Large intestine (tissue), 3 donors: ENCODE data around the gene TMEM198. TPM values are rescaled to one million over a fixed set of nuclear protein-coding genes. Genes with fewer than 3 reads are reported as not detected.

Source experiments
- DNase-seq, 2 donors: peaks; one replicate each; pipeline versions ENCODE4 v3.0.0 to v3.0.0-alpha.2; 2013
- H3K27ac ChIP-seq: one replicate; pipeline ENCODE4 v1.5.1; 2013; ENCODE audit warnings: low read length
- H3K27me3 ChIP-seq: 2 replicates; pipeline ENCODE4 v1.6.1; 2013; ENCODE audit warnings: low read length; ENCODE audit not compliant: control insufficient read depth, insufficient read depth
- H3K36me3 ChIP-seq: 2 replicates; pipeline ENCODE4 v1.6.1; 2013; ENCODE audit warnings: low read length; ENCODE audit not compliant: control insufficient read depth, insufficient read depth
- H3K4me1 ChIP-seq: one replicate; pipeline ENCODE4 v1.6.1; 2013; ENCODE audit warnings: low read length; ENCODE audit not compliant: control insufficient read depth, insufficient read depth
- H3K4me3 ChIP-seq: one replicate; pipeline ENCODE4 v1.5.1; 2013; ENCODE audit warnings: low read length
- H3K9me3 ChIP-seq: one replicate; pipeline ENCODE4 v1.6.1; 2013; ENCODE audit warnings: mild to moderate bottlenecking, low read depth, low read length, moderate library complexity; ENCODE audit not compliant: control insufficient read depth
- WGBS: methylation state at CpG from one replicate; pipeline ENCODE4 v1.1.5; 2013; ENCODE audit warnings: low lambda C conversion rate; ENCODE audit not compliant: insufficient coverage; 5-methylcytosine and 5-hydroxymethylcytosine counted together
- polyA plus RNA-seq: library from polyadenylated mRNA; unstranded; fragments of 120-200 nt; gene quantifications from one replicate; pipeline ENCODE4 v1.2.1, GENCODE V29; 2013

Gene TMEM198
- polyA plus RNA-seq, 1 donor = 19.9 TPM

GRCh38 chr2:219557791-219558785 lies 14.3 kb downstream of the TMEM198 start:
- peaks cover 2% of the 10 kb centered on the region for H3K9me3 ChIP-seq
- H3K27ac ChIP-seq = no peak overlapping the region
- WGBS = no CpG with 5 or more reads among the region's 25 CpGs
- peaks cover 6% of the 10 kb centered on the region for H3K27me3 ChIP-seq
- no peak for DNase-seq
- peaks cover 4% of the 10 kb centered on the region for H3K4me1 ChIP-seq
- H3K4me3 ChIP-seq = no peak overlapping the region
- peaks cover 18% of the 10 kb centered on the region for H3K36me3 ChIP-seq

DNA sequence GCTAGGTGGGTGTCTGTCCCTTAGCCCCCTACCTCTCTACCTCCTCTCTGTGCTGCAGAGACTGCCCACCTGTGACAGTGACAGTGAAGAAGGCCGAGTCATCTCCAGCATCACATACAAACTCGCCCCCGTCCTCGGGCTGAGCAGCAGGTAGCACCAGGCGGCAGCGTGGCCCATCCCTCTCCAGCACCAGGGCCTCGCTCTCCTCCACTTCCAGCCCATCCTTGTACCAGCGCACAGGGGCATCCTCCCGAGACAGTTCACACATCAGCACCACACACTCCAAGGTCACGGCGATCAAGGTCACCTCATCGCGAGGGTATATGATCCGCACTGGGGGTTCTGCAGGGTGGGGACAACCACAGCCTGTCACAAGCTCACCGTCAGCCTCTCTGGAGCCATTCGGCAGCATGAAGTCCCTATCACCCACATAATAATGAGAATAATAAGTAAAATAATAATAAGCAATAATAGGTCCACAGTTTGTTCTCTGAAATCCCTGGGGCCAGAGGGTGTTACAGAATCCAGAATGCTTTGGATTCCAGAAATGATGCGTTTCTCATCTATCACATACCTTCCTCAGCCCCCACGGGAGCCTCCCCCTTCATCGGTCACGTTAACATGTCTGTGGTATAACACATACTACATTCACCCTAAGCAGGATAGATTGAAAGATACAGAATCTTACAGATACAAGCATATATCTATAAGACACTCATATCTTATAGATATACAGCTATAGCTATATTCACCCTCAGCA lies 15.5 kb downstream of the TMEM198 start:
- no peak overlapping the region for H3K27ac ChIP-seq
- no peak for DNase-seq
- no CpG with 5 or more reads among the region's 20 CpGs for WGBS

DNA sequence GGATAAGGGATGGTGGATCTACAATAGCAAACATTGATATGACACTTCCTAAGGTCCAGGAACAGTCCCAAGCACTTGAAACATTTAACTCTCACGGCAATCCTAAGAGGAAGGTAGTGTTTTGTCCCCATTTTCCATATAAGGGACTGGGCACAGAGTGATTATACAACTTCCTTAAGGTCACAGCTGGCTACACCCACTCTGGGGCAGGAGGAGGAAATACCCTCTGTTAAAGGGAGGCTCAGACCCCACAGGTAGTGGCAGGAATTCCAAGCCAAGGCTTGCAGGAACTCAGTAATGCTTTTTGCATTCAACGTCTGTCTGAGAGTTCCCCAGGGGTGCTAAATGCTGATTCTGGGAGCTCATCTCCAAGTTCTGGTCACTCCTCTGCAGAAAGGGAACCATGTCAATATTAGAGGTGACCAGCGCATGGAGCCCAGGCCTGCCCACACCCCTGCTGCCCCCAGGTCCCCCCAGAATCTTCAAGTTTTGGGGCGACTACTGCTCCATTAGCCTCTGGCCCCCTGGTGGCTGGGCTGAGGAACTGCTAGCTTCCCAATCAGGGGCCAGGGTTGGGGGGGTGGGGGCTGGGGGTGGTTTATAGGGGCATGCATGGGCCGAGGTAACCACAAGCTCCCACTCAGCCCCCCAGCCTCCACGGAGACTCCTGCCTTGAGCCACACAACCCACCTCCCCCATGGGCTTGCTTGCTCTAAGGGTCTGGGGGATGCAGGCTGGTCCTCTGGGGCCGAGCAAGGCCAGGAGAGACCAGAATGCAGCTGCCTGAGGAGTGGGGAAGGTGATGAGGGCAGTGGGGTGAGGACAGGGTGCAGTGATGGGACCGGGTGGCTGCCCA lies 16.4 kb downstream of the TMEM198 start:
- peaks cover 34% of the 10 kb centered on the region for H3K36me3 ChIP-seq
- WGBS = no CpG with 5 or more reads among the region's 8 CpGs
- no peak for DNase-seq

More for the DNA sequence above, 15.5 kb downstream of the TMEM198 start:
- Histone ChIP-seq H3K9me3 (no peaks in the 10 kb centered on the region), H3K4me3 (no peak overlapping the region), H3K36me3 (peaks cover 26% of the 10 kb centered on the region), H3K27me3 (no peaks in the 10 kb centered on the region), H3K4me1 (no peaks in the 10 kb centered on the region)

GRCh38 chr2:219560893-219561178 lies 17.0 kb downstream of the TMEM198 start:
- no peak overlapping the region for H3K4me3 ChIP-seq
- no peaks in the 10 kb centered on the region for H3K9me3 ChIP-seq
- H3K27ac ChIP-seq = no peak overlapping the region
- no peak for DNase-seq
- H3K36me3 ChIP-seq = peaks cover 34% of the 10 kb centered on the region
- H3K4me1 ChIP-seq = no peaks in the 10 kb centered on the region
- WGBS = no CpG with 5 or more reads among the region's 3 CpGs
- H3K27me3 ChIP-seq = no peaks in the 10 kb centered on the region

More for the DNA sequence above, 16.4 kb downstream of the TMEM198 start:
- no peaks in the 10 kb centered on the region for H3K27me3 ChIP-seq
- no peaks in the 10 kb centered on the region for H3K9me3 ChIP-seq
- H3K4me1 ChIP-seq = no peaks in the 10 kb centered on the region
- no peak overlapping the region for H3K4me3 ChIP-seq
- no peak overlapping the region for H3K27ac ChIP-seq

DNA sequence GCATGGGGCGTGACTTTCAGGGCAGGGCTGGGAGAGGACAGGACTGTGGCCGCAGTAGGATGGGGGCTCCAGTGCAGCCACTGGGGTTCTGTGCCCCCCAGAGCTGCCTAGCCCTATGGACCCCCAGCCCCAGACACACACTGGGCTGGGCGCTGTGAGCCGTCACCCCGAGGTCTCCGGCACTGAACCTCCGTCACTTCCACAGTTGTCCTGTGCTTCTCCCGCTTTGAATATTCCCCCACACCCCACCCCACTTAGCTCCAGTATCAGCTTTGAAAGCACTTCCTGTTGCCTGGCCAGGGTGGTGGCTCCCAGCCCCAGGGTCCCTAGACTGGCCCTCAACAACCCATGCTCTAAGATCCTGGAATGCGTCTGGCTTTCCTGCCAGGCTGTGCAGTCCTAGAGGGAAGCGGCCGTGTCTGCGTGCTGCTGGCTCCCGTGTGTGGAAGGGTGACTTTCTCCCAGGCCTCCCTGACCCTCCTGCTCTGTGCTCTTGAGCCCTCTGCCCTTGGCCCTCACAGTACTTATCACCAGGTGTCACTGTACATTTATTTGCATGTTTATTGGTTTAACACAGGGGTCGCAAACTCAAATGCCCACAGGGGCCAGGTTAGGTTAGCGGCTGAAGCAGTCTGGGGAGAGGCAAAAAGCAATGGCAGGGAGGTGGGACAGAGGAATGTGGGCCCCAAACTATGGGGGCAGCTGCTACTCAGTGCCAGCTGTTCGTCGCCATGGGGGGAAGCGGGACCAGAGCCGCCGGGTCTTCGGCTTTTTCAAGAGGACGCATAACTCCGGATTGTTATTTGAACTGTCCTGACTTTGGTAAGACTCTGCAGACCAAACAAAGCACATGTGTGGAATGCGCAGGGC lies 17.6 kb downstream of the TMEM198 start:
- no peak for DNase-seq
- no CpG with 5 or more reads among the region's 24 CpGs for WGBS
- Histone ChIP-seq H3K4me3 (no peak overlapping the region), H3K27ac (no peak overlapping the region), H3K27me3 (no peaks in the 10 kb centered on the region), H3K36me3 (peaks cover 36% of the 10 kb centered on the region), H3K9me3 (no peaks in the 10 kb centered on the region), H3K4me1 (no peaks in the 10 kb centered on the region)

- no peak overlapping the region for H3K27ac ChIP-seq
- no peaks in the 10 kb centered on the region for H3K4me1 ChIP-seq
- H3K9me3 ChIP-seq = no peaks in the 10 kb centered on the region
- peaks cover 42% of the 10 kb centered on the region for H3K36me3 ChIP-seq
- no peak for DNase-seq
- no CpG with 5 or more reads among the region's 35 CpGs for WGBS
- H3K4me3 ChIP-seq = no peak overlapping the region
- no peaks in the 10 kb centered on the region for H3K27me3 ChIP-seq
These were observed 18.5 kb downstream of the TMEM198 start for GRCh38 chr2:219562049-219563020.

DNA sequence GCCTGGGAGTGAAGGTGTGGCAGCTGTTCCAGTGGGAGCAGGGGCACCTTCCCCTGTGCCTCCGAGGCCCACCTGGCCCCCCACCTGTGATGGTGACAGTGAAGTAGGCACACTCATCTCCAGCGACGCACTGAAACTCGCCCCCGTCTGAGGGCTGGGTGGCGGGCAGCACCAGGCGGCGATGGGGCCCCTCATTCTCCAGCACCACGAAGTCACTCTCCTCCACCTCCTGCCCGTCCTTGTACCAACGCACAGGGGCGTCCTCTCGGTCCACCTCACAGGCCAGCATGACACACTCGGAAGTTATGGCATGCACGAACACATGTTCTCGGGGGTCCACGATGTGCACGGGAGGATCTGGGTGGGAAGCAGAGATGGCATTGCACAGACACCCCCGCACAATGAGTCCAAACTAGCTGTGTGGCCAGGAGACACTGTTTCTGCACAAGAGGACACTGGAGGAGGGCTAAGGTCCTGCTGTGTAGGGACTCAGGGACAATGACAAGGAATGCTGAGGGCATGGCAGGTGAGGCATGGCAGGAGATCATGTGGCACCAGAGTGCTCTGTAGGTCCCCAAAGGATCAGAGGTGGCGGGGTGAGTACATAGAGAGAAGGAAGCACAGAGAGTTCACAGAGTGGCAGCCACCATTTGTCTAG lies 19.6 kb downstream of the TMEM198 start:
- Histone ChIP-seq H3K9me3 (no peaks in the 10 kb centered on the region), H3K27ac (no peak overlapping the region), H3K36me3 (peaks cover 46% of the 10 kb centered on the region), H3K4me3 (no peak overlapping the region), H3K4me1 (no peaks in the 10 kb centered on the region), H3K27me3 (no peaks in the 10 kb centered on the region)
- WGBS = no CpG with 5 or more reads among the region's 20 CpGs
- DNase-seq = no peak

- peaks cover 46% of the 10 kb centered on the region for H3K36me3 ChIP-seq
These were observed 21.6 kb downstream of the TMEM198 start for GRCh38 chr2:219565130-219566080.

More at GRCh38 chr2:219565130-219566080, 21.6 kb downstream of the TMEM198 start:
- no peak overlapping the region for H3K27ac ChIP-seq
- WGBS = no CpG with 5 or more reads among the region's 21 CpGs
- H3K4me1 ChIP-seq = peaks cover 7% of the 10 kb centered on the region
- peak in 1 of 2 donors; percentile 52 for DNase-seq
- peaks cover 4% of the 10 kb centered on the region for H3K9me3 ChIP-seq
- H3K27me3 ChIP-seq = no peaks in the 10 kb centered on the region
- H3K4me3 ChIP-seq = no peak overlapping the region
